Vagina (tissue), 2 donors: ENCODE data around the gene SLC35D2.

Experiments used
- POLR2A ChIP-seq, 2 donors: fragments of 450-650 bp; IDR thresholded peaks; one replicate each; pipeline ENCODE4 v1.6.1; 2017; ENCODE audit warnings: antibody characterized with exemption in 2 of 2, mild to moderate bottlenecking in 2 of 2, moderate library complexity in 2 of 2
- POLR2AphosphoS5 ChIP-seq, 2 donors: sonication (generic); formaldehyde crosslinking; IDR thresholded peaks; one replicate each; pipeline ENCODE4 v1.9.0; 2017; ENCODE audit warnings: antibody characterized with exemption in 2 of 2, mild to moderate bottlenecking in 2 of 2, low read depth in 1 of 2; ENCODE audit not compliant: insufficient read depth in 1 of 2
- TF ChIP-seq, protein P1 (sequence below), 3 experiments: fragments of 450-650 bp in 2 of 3; fragments of 200-600 bp in 1 of 3; sonication (generic) in 1 of 3; IDR thresholded peaks; one replicate each; pipeline ENCODE4 v1.5.1; 2017 to 2019; ENCODE audit warnings: antibody characterized with exemption in 3 of 3, mild to moderate bottlenecking in 2 of 3, moderate library complexity in 2 of 3

DNA sequence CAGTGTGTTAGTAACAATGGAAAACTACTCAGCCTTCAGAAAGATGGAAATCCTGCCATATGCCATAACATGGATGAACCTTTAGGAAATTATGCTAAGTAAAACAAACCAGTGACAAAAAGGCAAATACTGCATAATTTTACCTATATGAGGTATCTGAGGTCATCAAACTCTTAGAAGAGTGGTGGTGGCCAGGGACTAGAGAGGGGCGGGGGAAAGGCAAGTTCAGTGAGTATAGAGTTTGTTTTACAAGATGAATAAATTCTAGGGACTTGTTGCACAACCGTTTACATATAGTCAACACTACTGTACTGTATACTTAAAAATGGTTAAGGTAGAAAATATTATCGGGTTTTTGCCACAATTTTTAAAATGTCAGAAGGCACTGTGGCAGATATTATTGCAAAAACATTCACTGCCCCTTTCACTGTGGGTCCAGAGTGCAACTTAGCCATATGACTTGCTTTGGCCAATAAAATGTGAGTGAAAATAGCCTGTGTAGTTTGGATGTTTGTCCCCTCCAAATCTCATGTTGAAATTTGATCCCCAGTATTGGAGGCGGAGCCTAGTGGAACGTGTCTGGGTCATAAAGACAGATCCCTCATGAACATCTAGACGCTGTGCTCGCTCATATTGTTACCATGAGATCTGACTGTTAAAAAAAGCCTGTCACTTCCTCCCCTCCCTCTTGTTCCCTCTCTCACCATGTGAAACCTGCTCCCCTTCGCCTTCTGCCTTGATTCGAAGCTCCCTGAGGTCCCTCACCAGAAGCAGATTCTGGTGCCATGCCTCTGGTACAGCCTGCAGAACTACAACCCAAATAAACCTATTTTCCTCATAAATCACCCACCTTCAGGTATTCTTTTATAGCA is 25.1 kb upstream of the SLC35D2 start:
- no peak for TF ChIP-seq POLR2A (IDR thresholded peaks at IDR 0.05)
- no peak for TF ChIP-seq POLR2AphosphoS5 (IDR thresholded peaks at IDR 0.05; ENCODE audit: insufficient read depth in 1 of 2, low read depth in 1 of 2)
- TF ChIP-seq, protein P1, sequence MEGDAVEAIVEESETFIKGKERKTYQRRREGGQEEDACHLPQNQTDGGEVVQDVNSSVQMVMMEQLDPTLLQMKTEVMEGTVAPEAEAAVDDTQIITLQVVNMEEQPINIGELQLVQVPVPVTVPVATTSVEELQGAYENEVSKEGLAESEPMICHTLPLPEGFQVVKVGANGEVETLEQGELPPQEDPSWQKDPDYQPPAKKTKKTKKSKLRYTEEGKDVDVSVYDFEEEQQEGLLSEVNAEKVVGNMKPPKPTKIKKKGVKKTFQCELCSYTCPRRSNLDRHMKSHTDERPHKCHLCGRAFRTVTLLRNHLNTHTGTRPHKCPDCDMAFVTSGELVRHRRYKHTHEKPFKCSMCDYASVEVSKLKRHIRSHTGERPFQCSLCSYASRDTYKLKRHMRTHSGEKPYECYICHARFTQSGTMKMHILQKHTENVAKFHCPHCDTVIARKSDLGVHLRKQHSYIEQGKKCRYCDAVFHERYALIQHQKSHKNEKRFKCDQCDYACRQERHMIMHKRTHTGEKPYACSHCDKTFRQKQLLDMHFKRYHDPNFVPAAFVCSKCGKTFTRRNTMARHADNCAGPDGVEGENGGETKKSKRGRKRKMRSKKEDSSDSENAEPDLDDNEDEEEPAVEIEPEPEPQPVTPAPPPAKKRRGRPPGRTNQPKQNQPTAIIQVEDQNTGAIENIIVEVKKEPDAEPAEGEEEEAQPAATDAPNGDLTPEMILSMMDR (IDR thresholded peaks at IDR 0.05): no peak
